CD1c-positive myeloid dendritic cell (primary cell): ENCODE data around the gene CMC2.

Source experiments
- DNase-seq: peaks from one replicate; pipeline ENCODE4 v3.0.0-alpha.2; 2016; ENCODE audit errors: extremely low spot score

Gene CMC2

GRCh38 chr16:81006813-81007695 lies at the start of gene CMC2, which contains the start of gene CENPN:
CMC2 (minus strand) TSS chr16:81006885; CDS start chr16:80997394, 9,491 bp downstream.
CENPN (plus strand) TSS chr16:81007214; CDS start chr16:81011940, 4,726 bp downstream.
- DNase-seq = peak; percentile 99

- DNase-seq = no peak
Measured at GRCh38 chr16:81053761-81054160, 47.1 kb upstream of the CMC2 start.

- no peak for DNase-seq
Measured at GRCh38 chr16:81042821-81043220, 36.1 kb upstream of the CMC2 start.

GRCh38 chr16:81041696-81042095 lies 35.0 kb upstream of the CMC2 start:
- no peak for DNase-seq

GRCh38 chr16:81040842-81041241 lies 34.2 kb upstream of the CMC2 start:
- no peak for DNase-seq

GRCh38 chr16:81040131-81040530 lies 33.4 kb upstream of the CMC2 start:
- DNase-seq = peak; percentile 43

GRCh38 chr16:81036751-81037350 lies 30.2 kb upstream of the CMC2 start:
- DNase-seq = no peak

GRCh38 chr16:81035975-81036750 lies 29.5 kb upstream of the CMC2 start:
- DNase-seq = no peak

- DNase-seq = peak; percentile 97
Measured at GRCh38 chr16:81035398-81035974, 28.8 kb upstream of the CMC2 start, which contains the start of gene ATMIN. ATMIN (plus strand) TSS chr16:81035842; CDS start chr16:81035871, 29 bp downstream.

GRCh38 chr16:81029930-81030604 lies 23.4 kb upstream of the CMC2 start:
- DNase-seq = no peak

- no peak for DNase-seq
Measured at GRCh38 chr16:81026429-81026828, 19.7 kb upstream of the CMC2 start.

- DNase-seq = no peak
Measured at GRCh38 chr16:81018496-81018895, 11.8 kb upstream of the CMC2 start.

- DNase-seq = no peak
Measured at GRCh38 chr16:81014672-81015071, 8.0 kb upstream of the CMC2 start.

- no peak for DNase-seq
Measured at GRCh38 chr16:81012974-81013373, 6.3 kb upstream of the CMC2 start.

- no peak for DNase-seq
Measured at GRCh38 chr16:81008505-81008789, 1.8 kb upstream of the CMC2 start.

GRCh38 chr16:81006211-81006812 lies 373 bp downstream of the CMC2 start:
- peak; percentile 87 for DNase-seq

GRCh38 chr16:81005610-81006161 lies 999 bp downstream of the CMC2 start:
- no peak for DNase-seq

GRCh38 chr16:81004646-81005353 lies 1.9 kb downstream of the CMC2 start:
- peak; percentile 81 for DNase-seq

- peak; percentile 61 for DNase-seq
Measured at GRCh38 chr16:81003610-81004460, 2.9 kb downstream of the CMC2 start.
